ENCODE results near the gene GALNT6. TPM values are rescaled to one million over a fixed set of nuclear protein-coding genes. Genes with fewer than 3 reads are reported as not detected.

Gene GALNT6
- total and polyA plus RNA-seq, 10 donors = 5.8 to 29.4 (median 18.2) TPM

DNA sequence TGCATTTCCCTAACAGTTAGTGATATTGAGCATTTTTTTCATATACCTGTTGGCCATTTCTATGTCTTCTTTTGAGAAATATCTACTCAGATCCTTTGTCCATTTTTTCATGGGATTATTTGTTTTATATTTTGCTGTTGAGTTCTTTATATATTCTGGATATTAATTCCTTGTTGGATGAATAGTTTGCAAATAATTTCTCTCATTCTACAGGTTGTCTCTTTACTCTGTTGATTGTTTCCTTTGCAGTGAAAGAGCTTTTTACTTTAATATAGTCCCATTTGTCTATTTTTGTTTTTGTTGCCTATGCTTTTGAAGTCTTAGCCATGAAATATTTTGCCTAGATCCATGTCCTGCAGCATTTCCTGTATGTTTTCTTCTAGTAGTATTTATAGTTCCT lies 21.9 kb upstream of the GALNT6 start:
- Histone ChIP-seq H3K27me3 (replicated peaks in 1 of 7) (no peaks in the 10 kb centered on the region), H3K4me1 (peaks cover 0 to 4% (median 0%) of the 10 kb centered on the region in 6 donors), H3K36me3 (no peaks in the 10 kb centered on the region), H3K4me3 (no peak overlapping the region), H3K27ac (no peak overlapping the region), H3K9me3 (no peaks in the 10 kb centered on the region)
- TF ChIP-seq, protein P1, sequence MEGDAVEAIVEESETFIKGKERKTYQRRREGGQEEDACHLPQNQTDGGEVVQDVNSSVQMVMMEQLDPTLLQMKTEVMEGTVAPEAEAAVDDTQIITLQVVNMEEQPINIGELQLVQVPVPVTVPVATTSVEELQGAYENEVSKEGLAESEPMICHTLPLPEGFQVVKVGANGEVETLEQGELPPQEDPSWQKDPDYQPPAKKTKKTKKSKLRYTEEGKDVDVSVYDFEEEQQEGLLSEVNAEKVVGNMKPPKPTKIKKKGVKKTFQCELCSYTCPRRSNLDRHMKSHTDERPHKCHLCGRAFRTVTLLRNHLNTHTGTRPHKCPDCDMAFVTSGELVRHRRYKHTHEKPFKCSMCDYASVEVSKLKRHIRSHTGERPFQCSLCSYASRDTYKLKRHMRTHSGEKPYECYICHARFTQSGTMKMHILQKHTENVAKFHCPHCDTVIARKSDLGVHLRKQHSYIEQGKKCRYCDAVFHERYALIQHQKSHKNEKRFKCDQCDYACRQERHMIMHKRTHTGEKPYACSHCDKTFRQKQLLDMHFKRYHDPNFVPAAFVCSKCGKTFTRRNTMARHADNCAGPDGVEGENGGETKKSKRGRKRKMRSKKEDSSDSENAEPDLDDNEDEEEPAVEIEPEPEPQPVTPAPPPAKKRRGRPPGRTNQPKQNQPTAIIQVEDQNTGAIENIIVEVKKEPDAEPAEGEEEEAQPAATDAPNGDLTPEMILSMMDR (IDR thresholded peaks at IDR 0.05 in 8 of 11, conservative IDR thresholded peaks at IDR 0.05 in 3 of 11) = no peak
- TF ChIP-seq POLR2A (IDR thresholded peaks at IDR 0.05) (no peak), POLR2AphosphoS5 (IDR thresholded peaks at IDR 0.05) (no peak)
- no peak for DNase-seq
- intact Hi-C loops (cut with DNase I; ENCODE audit: low total_unique reads) = no loop called here

- TF ChIP-seq, protein P1 (IDR thresholded peaks at IDR 0.05 in 8 of 11, conservative IDR thresholded peaks at IDR 0.05 in 3 of 11) = no peak
- no peak for TF ChIP-seq POLR2A (IDR thresholded peaks at IDR 0.05)
- TF ChIP-seq POLR2AphosphoS5 (IDR thresholded peaks at IDR 0.05) = no peak
- Histone ChIP-seq H3K36me3 (no peaks in the 10 kb centered on the region), H3K4me3 (no peak overlapping the region), H3K4me1 (peaks cover 0 to 4% (median 0%) of the 10 kb centered on the region in 6 donors), H3K9me3 (no peaks in the 10 kb centered on the region), H3K27me3 (replicated peaks in 1 of 7) (no peaks in the 10 kb centered on the region), H3K27ac (no peak overlapping the region)
- intact Hi-C loops (cut with DNase I; ENCODE audit: low total_unique reads) = no loop called here
- no peak for DNase-seq
- WGBS, 5 donors = 81 to 93% (median 90%) methylated on average over 8 of the region's 8 CpGs
These were observed 18.6 kb upstream of the GALNT6 start for GRCh38 chr12:51409846-51410245.

GRCh38 chr12:51407604-51408003 lies 16.4 kb upstream of the GALNT6 start:
- peaks cover 0 to 20% (median 0%) of the 10 kb centered on the region in 6 donors for H3K4me1 ChIP-seq
- no peak for DNase-seq
- TF ChIP-seq, protein P1 (IDR thresholded peaks at IDR 0.05 in 8 of 11, conservative IDR thresholded peaks at IDR 0.05 in 3 of 11) = no peak
- TF ChIP-seq POLR2AphosphoS5 (IDR thresholded peaks at IDR 0.05) (no peak), POLR2A (IDR thresholded peaks at IDR 0.05) (no peak)
- H3K27ac ChIP-seq = no peak overlapping the region
- 53 to 64% (median 61%) methylated on average over 4 of the region's 4 CpGs for WGBS, 5 donors
- no peak overlapping the region for H3K4me3 ChIP-seq
- H3K9me3 ChIP-seq = no peaks in the 10 kb centered on the region
- intact Hi-C loops (cut with DNase I; ENCODE audit: low total_unique reads) = no loop called here
- no peaks in the 10 kb centered on the region for H3K36me3 ChIP-seq
- no peaks in the 10 kb centered on the region for H3K27me3 ChIP-seq (replicated peaks in 1 of 7)

DNA sequence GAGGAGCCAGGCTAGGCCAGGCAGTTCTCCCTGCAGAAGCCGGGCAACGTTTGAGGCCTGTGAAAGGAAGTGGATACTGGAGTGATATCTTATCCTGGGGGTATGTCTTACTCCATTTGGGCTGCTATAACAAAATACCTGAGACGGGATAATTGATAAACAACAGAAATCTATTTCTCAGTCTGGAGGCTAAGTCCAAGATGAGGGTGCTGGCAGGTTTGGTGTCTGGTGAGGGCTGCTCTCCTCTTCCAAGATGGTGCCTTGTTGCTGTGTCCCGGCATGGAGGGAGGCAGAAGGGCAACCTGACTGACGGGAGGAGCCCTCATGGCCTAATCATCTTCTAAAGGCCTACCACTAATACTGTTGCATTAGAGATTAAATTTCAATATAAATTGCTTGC lies 15.7 kb upstream of the GALNT6 start:
- no peaks in the 10 kb centered on the region for H3K9me3 ChIP-seq
- peaks cover 0 to 20% (median 0%) of the 10 kb centered on the region in 6 donors for H3K4me1 ChIP-seq
- H3K27ac ChIP-seq = no peak overlapping the region
- H3K27me3 ChIP-seq (replicated peaks in 1 of 7) = no peaks in the 10 kb centered on the region
- H3K36me3 ChIP-seq = no peaks in the 10 kb centered on the region
- H3K4me3 ChIP-seq = no peak overlapping the region
- TF ChIP-seq POLR2AphosphoS5 (IDR thresholded peaks at IDR 0.05) (no peak), POLR2A (IDR thresholded peaks at IDR 0.05) (no peak)
- TF ChIP-seq, protein P1 (IDR thresholded peaks at IDR 0.05 in 8 of 11, conservative IDR thresholded peaks at IDR 0.05 in 3 of 11) = no peak
- 81 to 92% (median 87%) methylated on average over 5 of the region's 5 CpGs for WGBS, 5 donors
- intact Hi-C loops (cut with DNase I; ENCODE audit: low total_unique reads) = no loop called here
- DNase-seq = no peak
